DOHH2 (cell line): ENCODE results near the gene MARK4.

ENCODE experiments used
- CTCF ChIP-seq: fragments of 200-600 bp; sonication (generic); IDR thresholded peaks from one replicate; pipeline ENCODE4 v1.5.1; 2014; ENCODE audit warnings: antibody characterized with exemption, mild to moderate bottlenecking, low read depth, low read length; ENCODE audit not compliant: poor library complexity, severe bottlenecking
- EZH2phosphoT487 ChIP-seq: fragments of 200-600 bp; sonication (generic); IDR thresholded peaks from 2 replicates; pipeline ENCODE4 v1.6.1; 2017; ENCODE audit warnings: borderline replicate concordance, mild to moderate bottlenecking, antibody characterized with exemption, low read length, moderate library complexity, mixed read lengths

- TF ChIP-seq CTCF (no peak), EZH2phosphoT487 (no peak)
These were observed 46.6 kb downstream of the MARK4 start for GRCh38 chr19:45297674-45298073.
